IPS DF 4.7 (cell line): ENCODE data around the gene COX19.
"Not testable (repeated sequence)": the region's sequence is repeated elsewhere in the genome, so short reads cannot be mapped to it uniquely, and the experiment has no call there.

Experiments used
- DNase-seq: peaks from one replicate; pipeline ENCODE4 v3.0.0-alpha.2; 2013; ENCODE audit warnings: low spot score; ENCODE audit errors: extremely low read depth

Gene COX19

DNA sequence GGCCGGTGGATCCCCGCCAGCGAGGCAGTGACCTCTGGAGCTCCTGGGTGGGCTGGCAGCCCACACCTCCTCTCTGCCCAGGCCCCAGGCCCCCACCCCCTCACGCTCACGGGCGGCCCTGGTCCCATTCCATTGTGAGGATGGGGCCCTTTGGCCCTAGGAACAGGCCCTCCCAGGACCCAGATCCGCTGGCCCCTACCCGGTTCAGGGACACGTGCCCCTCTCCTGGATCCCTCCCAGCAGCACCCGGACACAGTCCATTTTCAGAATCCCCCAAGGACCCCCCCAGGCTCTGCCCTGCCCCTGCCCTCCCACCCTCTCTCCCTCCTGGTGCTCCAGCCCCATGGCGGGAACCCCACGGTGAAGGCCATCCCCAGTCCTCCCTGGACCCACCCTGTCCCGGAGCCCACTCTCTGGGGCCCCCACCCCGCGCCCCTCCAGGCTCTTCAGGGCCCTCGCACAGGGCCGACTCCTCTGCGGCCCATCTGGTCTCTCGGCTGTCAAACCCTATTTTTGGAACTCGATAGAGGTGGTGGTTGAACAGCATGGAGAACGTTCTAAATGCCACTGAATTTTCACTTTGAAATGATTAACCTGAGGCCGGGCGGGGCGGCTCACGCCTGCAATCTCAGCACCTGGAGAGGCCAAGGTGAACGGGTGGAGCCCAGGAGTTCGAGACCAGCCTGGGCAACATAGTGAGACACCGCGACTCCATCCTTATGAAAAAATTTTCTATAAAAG is 28.9 kb downstream of the COX19 start:
- no peak for DNase-seq

GRCh38 chr7:945556-946255 is 29.6 kb downstream of the COX19 start:
- peak; percentile 71 for DNase-seq

DNA sequence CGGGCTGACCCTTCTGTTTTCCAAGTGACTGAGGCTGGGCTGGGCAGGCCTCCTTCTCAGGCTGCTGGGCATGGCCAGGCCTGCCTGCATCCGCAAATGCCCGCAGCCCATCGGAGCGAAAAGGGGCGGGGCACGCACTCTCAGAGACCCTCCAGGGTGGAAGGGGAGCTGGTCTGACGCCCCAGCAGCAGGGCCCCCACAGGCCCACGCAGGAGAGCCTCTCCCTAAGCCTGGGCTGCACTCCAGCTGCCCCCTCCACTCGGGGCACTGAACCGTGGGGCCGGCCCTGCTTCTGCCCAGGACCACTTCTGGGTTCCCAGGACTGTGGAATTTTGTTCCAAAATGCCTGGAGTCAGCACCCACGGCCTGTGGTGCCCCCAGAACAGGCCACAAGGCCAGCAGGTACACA is 30.2 kb downstream of the COX19 start:
- no peak for DNase-seq

GRCh38 chr7:944744-945143 is 30.6 kb downstream of the COX19 start:
- no peak for DNase-seq

DNA sequence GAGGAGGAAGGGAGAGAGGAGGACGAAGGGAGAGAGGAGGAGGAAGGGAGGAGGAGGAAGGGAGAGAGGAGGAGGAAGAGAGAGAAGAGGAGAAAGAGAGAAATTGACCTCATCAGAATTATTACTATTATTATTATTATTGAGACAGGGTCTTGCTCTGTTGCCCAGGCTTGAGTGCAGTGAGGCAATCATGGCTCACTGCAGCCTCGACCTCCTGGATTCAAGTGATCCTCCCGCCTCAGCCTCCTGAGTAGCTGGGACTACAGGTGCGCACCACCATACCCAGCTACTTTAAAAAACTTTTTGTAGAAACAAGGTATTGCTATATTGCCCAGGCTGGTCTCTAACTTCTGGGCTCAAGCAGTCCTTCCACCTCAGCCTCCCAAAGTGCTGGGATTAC is 31.6 kb downstream of the COX19 start:
- not testable (repeated sequence) for DNase-seq

GRCh38 chr7:940599-941408 is 34.5 kb downstream of the COX19 start:
- no peak for DNase-seq

GRCh38 chr7:939843-940242 is 35.5 kb downstream of the COX19 start:
- no peak for DNase-seq

- no peak for DNase-seq
Observed at GRCh38 chr7:938546-939185, 36.7 kb downstream of the COX19 start.

- DNase-seq: no peak
Observed at GRCh38 chr7:937856-938484, 37.4 kb downstream of the COX19 start.

- DNase-seq: no peak
Observed at GRCh38 chr7:936386-937054, 38.8 kb downstream of the COX19 start.

- DNase-seq: no peak
Observed at GRCh38 chr7:935874-936385, 39.4 kb downstream of the COX19 start.

DNA sequence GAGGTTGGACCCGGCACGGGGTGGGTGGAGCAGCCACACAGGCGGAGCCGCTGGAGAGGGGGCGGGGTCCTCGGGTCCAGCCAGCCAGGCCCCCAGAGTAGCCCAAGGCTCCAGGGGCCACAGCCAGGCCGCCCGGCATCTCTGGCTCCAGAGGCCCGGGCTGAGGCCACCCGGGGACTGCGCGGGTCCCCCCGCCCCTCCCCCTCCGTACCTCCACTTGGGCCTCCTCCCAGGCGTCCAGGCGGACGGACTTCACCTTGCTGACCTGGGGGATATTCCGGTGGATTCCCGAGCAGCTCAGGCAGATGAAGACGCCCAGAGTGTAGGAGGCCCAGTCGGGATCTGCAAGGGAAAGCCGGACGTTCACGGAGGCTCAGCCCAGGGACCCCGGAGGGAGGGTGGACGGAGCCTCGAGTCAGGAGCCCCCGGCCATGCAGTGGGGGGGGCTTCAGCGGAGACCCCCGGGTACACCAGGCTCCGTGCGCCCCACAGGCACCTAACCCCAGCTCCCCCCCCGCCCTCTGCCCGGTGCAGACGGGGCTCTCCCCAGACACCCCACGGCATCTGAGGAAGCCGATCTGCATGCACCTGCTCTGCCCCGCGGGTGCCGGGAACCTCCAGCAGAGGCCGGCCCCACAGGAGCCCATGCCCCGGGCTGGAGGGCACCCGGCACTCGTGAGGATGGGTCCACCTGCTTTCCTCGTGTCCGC is 40.0 kb downstream of the COX19 start:
- DNase-seq: no peak

DNA sequence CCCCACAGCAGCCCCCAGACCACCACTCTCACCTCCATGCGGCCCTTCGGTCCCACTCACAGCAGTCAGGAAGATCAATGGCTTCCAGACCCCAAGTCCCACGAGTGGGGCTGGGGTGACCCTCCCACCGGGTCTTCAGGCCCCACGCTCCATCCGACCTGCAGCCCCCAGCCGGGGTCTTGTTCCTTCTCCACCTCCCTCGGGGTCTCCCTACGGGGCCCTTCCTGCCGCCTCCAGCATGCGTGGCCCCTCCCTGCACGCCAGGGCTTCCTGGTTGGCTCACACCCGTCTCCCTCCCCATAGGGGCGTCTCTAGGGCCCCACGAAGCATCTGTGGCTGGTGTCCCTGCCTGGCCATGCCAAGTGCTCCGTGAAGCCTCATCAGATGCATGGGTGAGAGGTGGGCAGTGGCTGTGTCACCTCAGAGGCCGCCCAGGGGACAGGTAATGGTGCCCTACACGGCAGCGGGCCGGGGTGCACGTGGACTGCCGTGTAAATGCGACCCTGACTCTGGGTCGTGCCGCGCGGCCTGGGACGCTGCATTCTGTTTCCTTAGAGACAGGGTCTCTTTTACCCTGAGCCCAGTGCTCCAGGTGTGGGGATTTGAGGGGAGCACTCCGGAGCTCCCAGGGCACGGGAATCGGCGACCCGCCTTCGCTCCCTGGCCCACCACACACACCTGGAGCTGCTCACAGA is 40.7 kb downstream of the COX19 start:
- no peak for DNase-seq

DNA sequence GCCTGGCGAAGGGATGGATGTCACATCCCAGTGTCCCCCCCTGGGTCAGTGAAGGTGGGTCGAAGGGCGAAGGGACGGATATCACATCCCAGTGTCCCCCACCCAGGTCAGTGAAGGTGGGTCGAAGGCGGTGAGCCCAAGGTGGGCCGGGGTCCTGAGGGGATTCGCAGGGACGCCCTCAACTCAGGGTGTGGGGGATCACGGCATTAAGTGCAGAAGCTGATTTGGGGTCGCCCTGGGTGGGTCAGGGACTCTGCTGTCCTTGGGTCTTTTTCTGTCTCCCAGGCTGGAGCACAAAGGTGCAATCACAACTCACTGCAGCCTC is 42.7 kb downstream of the COX19 start:
- DNase-seq: no peak

- DNase-seq: no peak
Observed at GRCh38 chr7:931871-932650, 43.3 kb downstream of the COX19 start.

DNA sequence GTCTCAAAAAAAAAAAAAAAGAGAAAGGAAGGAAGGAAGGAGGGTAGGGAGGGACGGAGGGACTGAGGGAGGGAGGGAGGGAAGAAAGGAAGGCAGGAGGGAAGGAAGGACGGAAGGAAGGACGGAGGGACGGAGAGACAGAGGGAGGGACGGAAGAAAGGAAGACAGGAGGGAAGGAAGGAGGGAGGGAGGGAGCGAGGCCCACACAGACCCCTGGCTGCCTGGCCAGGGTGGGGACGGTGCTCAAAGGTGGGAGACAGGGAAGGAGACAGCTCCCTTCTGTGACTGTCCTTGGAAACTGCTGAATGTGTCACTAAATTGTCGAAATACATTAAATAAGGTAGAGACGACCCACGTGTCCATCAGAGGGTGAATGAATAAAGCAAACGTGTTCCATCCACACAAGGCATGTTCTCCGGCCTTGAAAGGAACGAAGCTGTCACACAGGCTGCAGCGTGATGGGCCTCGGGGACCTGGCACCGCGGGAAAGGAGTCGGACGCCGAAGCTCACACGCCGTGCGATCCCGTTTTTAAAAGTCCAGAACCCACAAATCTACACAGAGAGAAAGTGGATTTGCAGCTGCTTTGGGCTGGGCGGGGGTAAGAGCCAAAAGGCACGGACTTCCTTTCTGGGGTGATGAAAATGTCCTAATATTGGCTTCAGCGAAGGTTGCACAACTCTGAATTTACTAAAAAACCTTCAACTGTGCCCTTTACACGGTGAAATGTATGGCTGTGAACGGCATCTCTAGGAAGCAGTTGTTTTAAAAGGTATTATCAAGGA is 44.2 kb downstream of the COX19 start:
- DNase-seq: no peak

DNA sequence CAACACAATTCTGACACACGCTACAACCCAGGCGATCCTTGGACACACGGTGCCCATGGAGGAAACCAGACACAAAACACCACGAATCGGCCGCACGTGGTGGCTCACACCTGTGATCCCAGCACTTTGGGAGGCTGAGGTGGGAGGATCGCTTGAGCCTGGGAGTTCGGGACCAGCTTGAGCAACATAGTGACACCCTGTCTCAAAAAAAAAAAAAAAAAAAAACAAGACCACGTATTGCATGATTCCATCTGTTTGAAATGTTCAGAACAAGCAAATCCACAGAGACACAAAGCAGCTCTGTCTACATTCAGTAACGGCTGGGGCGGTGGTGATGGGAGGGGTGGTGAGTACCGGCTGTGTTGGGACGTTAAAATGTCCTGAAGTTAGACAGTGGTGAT is 46.0 kb downstream of the COX19 start:
- no peak for DNase-seq
